Left lung (tissue), 10 donors: Measurements from ENCODE around the gene ZDHHC7. TPM values are rescaled to one million over a fixed set of nuclear protein-coding genes. Genes with fewer than 3 reads are reported as not detected.

Experiments used
- ATAC-seq: fragments of 200-7000 bp; cut with Tn5 transposase; one replicate; pipeline ENCODE4 v1.9.1; 2020; ENCODE audit warnings: moderate library complexity
- DNase-seq, 4 donors: peaks; one replicate each; pipeline ENCODE4 v3.0.0-alpha.2; 2013 to 2020
- H3K27ac ChIP-seq, 2 donors: fragments of 200-600 bp; sonication (generic) in 1 of 2; one replicate each; pipeline versions ENCODE4 v1.5.0 to v1.8.0; 2020 to 2021
- H3K27me3 ChIP-seq, 2 donors: fragments of 200-600 bp; sonication (generic) in 1 of 2; one replicate each; pipeline versions ENCODE4 v1.5.0 to v1.8.0; 2020 to 2021
- H3K36me3 ChIP-seq, 2 donors: fragments of 200-600 bp; sonication (generic) in 1 of 2; one replicate each; pipeline versions ENCODE4 v1.5.0 to v1.8.0; 2020 to 2021
- H3K4me1 ChIP-seq, 2 donors: fragments of 200-600 bp; one replicate each; pipeline ENCODE4 v1.8.0; 2021
- H3K4me3 ChIP-seq, 2 donors: fragments of 200-600 bp; sonication (generic) in 1 of 2; one replicate each; pipeline versions ENCODE4 v1.5.0 to v1.8.0; 2020 to 2021; ENCODE audit warnings: mild to moderate bottlenecking in 1 of 2
- H3K9me3 ChIP-seq, 2 donors: fragments of 200-600 bp; sonication (generic) in 1 of 2; one replicate each; pipeline versions ENCODE4 v1.5.0 to v1.8.0; 2020 to 2021
- CTCF ChIP-seq, 2 donors: fragments of 200-600 bp; sonication (generic) in 1 of 2; IDR thresholded peaks; one replicate each; pipeline versions ENCODE4 v1.5.0 to v1.8.0; 2021; ENCODE audit warnings: antibody characterized with exemption in 2 of 2
- intact Hi-C, 2 donors: fragments of 100-400 bp; cut with DNase I; formaldehyde crosslinking; loops; one replicate each; pipeline versions ENCODE4 v1.11.2 to v1.14.2; 2022
- polyA plus RNA-seq, 6 donors: library from polyadenylated mRNA; unstranded; fragments of 120-200 nt; gene quantifications; one replicate each; pipeline ENCODE4 v1.2.1, GENCODE V29; 2013; ENCODE audit not compliant: insufficient read length in 6 of 6
- total RNA-seq, 2 donors: library from RNA; stranded (reverse); fragmentation: NEBNext Ultra II Directional; extraction: Animal tissue kit (Norgen Biotek cat#: 25700); gene quantifications; one replicate each; pipeline ENCODE4 v1.2.1, GENCODE V29; 2021
- donor health status: DM: no; HTN: yes; CAD: no.
- donor health status: DM: no; HTN: no; CAD: no.

ZDHHC7 gene
- total and polyA plus RNA-seq, 8 donors: 52.5 to 82.3 (median 59.7) TPM

GRCh38 chr16:85027349-85027957 lies 16.1 kb upstream of the ZDHHC7 start, which contains the start of gene KIAA0513:
KIAA0513 (plus strand) TSS chr16:85027795; CDS start chr16:85067072, 39,277 bp downstream.
- H3K4me1 ChIP-seq: peaks cover 8 to 56% of the 10 kb centered on the region in 2 donors
- no peaks in the 10 kb centered on the region for H3K9me3 ChIP-seq
- peak within 1 kb of the TSS; percentile 66 to 88 for H3K4me3 ChIP-seq
- peaks cover 0 to 7% of the 10 kb centered on the region in 2 donors for H3K36me3 ChIP-seq
- no peaks in the 10 kb centered on the region for H3K27me3 ChIP-seq
- peak within 1 kb of the TSS; percentile 89 to 93 for H3K27ac ChIP-seq
- TF ChIP-seq CTCF (IDR thresholded peaks at IDR 0.05): no peak
- intact Hi-C loops: no loop called here
- peak; percentile 89 for ATAC-seq
- DNase-seq: peak; percentile 94 to 98 (median 96)

DNA sequence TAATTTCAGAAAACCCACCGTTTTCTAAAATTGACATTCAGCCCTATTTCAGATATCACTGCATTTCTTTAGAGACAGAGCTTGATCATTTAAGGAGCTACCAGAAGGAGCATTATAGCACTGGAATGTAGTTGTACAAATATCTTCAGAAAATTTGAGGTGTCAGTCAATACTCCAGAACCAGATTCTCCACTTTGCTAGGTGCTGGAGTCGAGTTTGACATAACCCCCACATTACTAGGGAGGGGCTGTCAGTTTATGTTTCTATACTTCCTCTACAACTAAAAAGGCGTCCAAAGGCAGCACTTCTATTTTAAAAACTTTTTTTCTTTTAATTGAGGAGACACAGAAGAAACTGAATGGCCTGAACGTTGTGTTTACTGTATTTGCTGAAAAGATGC lies 15.4 kb upstream of the ZDHHC7 start:
- Histone ChIP-seq H3K4me1 (peaks cover 8 to 56% of the 10 kb centered on the region in 2 donors), H3K4me3 (peak overlapping the region; percentile 66 to 88), H3K27ac (peak overlapping the region; percentile 89 to 93), H3K27me3 (no peaks in the 10 kb centered on the region), H3K9me3 (no peaks in the 10 kb centered on the region), H3K36me3 (peaks cover 0 to under 1% of the 10 kb centered on the region in 2 donors)
- no peak for TF ChIP-seq CTCF (IDR thresholded peaks at IDR 0.05)
- peak; percentile 54 for ATAC-seq
- intact Hi-C loops: no loop called here
- DNase-seq: no peak

DNA sequence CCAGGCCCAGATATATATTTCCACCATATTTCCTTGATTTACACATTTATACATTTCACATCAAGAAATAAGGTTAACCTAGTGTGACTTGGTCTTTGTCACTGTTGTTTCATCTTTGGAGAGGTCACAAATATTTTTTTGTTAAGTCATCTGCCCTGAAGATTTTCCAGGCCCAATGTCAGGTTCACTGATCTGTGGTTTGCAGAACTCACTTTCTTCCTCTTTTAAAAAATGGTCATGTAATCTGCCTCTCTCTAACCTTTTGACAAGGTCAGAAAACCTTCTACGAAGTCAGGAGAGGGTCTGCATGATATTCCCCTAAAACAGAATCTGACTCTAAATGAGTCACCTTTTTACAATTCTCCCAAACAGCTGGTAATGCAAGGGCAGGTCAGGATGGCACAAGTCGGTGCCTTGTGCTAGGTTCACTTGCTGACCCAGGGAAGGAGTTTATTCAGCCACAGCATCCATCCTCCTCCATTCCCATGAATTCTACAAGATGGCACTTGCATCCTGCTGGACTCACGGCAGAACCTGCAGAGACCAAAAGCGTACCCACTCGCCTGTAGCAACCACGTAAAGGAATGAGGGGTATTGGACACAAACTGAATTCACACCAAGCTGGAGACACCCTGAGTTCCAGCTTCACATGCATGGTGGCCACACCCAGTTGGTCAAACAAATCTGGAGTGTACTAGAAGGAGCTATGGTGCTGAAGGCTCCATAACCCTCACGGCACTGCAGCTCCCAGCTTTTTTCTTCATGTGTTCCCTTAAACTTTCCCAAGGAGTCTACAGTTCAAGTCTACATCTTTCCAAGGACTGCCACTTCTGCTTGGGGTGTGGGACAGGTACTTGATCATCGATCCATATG lies 14.7 kb upstream of the ZDHHC7 start:
- no peak for TF ChIP-seq CTCF (IDR thresholded peaks at IDR 0.05)
- H3K4me1 ChIP-seq: peaks cover 8 to 56% of the 10 kb centered on the region in 2 donors

DNA sequence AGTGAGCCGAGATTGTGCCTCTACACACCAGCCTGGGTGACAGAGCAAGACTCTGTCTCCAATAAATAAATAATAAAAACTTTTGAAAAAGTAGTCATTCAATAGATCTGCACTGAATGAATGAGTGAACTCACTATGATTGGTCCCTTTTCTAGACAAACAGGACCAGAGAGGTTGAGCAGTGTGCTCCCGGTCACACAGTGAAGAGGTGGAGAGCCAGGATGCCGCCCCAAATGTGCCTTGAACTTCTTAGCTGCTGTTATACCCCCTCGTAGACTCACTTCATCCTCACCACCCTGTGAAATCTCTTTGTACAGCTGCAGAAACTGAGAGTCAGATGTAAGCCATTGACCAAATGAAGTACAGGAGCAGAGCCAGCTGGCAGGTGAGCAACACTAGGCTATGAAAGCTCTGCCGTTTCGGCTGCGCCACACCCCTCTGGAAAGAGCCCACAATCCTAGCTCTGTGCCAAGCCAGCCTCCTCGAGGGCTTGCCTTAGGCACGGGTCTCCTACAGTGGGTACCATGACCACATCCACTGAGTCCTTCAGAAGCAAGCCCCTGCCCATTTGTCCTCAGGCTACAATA lies 8.4 kb upstream of the ZDHHC7 start:
- H3K4me1 ChIP-seq: peaks cover 0 to 29% of the 10 kb centered on the region in 2 donors
- ATAC-seq (peak; percentile 84), DNase-seq (peak in 1 of 4 donors; percentile 74)
- peak overlapping the region; percentile 43 to 55 for H3K27ac ChIP-seq
- H3K4me3 ChIP-seq: no peak overlapping the region
- H3K9me3 ChIP-seq: no peaks in the 10 kb centered on the region
- intact Hi-C loops: no loop called here
- no peaks in the 10 kb centered on the region for H3K36me3 ChIP-seq
- no peak for TF ChIP-seq CTCF (IDR thresholded peaks at IDR 0.05)
- H3K27me3 ChIP-seq: no peaks in the 10 kb centered on the region

More for the DNA sequence above, 14.7 kb upstream of the ZDHHC7 start:
- H3K27ac ChIP-seq: peak overlapping the region; percentile 89 to 93
- no peaks in the 10 kb centered on the region for H3K9me3 ChIP-seq
- H3K27me3 ChIP-seq: no peaks in the 10 kb centered on the region
- H3K4me3 ChIP-seq: peak overlapping the region in 1 of 2 donors; percentile 88
- intact Hi-C loops: no loop called here
- ATAC-seq (peak; percentile 49), DNase-seq (no peak)
- H3K36me3 ChIP-seq: no peaks in the 10 kb centered on the region
